Trophoblast cell (in vitro differentiated cells and primary cell): ENCODE results near the gene TMEM242.
"Not testable (repeated sequence)": the region's sequence is repeated elsewhere in the genome, so short reads cannot be mapped to it uniquely, and the experiment has no call there.

Experiments used
- DNase-seq, 2 donors: peaks; one replicate each; pipeline ENCODE4 v3.0.0-alpha.2; 2016
- H2AFZ ChIP-seq: 2 replicates; pipeline ENCODE4 v1.6.1; 2013; ENCODE audit warnings: low read length, moderate library complexity, mild to moderate bottlenecking; ENCODE audit not compliant: insufficient read depth, poor library complexity
- H2AK5ac ChIP-seq: 2 replicates; pipeline ENCODE4 v1.6.1; 2013; ENCODE audit warnings: mild to moderate bottlenecking, low read length
- H2BK120ac ChIP-seq: 2 replicates; pipeline ENCODE4 v1.6.1; 2013; ENCODE audit warnings: low read length, mild to moderate bottlenecking, moderate library complexity; ENCODE audit not compliant: insufficient read depth, poor library complexity
- H2BK12ac ChIP-seq: 2 replicates; pipeline ENCODE4 v1.6.1; 2013; ENCODE audit warnings: mild to moderate bottlenecking, low read length, moderate library complexity
- H2BK5ac ChIP-seq: 2 replicates; pipeline ENCODE4 v1.6.1; 2013; ENCODE audit warnings: low read length, low read depth, moderate library complexity, mild to moderate bottlenecking; ENCODE audit not compliant: poor library complexity
- H3K14ac ChIP-seq: 2 replicates; pipeline ENCODE4 v1.6.1; 2013; ENCODE audit warnings: mild to moderate bottlenecking, low read length
- H3K18ac ChIP-seq: 2 replicates; pipeline ENCODE4 v1.6.1; 2013; ENCODE audit warnings: mild to moderate bottlenecking, low read length
- H3K23ac ChIP-seq: 2 replicates; pipeline ENCODE4 v1.6.1; 2013; ENCODE audit warnings: low read length
- H3K27ac ChIP-seq: 2 replicates; pipeline ENCODE4 v1.5.1; 2013; ENCODE audit warnings: low read depth, mild to moderate bottlenecking, inconsistent platforms, low read length, moderate library complexity
- H3K27me3 ChIP-seq: 2 replicates; pipeline ENCODE4 v1.6.1; 2013; ENCODE audit warnings: inconsistent platforms, mild to moderate bottlenecking, low read length, moderate library complexity; ENCODE audit not compliant: insufficient read depth
- H3K36me3 ChIP-seq, 2 experiments: 1 replicate in 1 of 2; 2 replicates in 1 of 2; pipeline ENCODE4 v1.6.1; 2013; ENCODE audit warnings: low read length in 2 of 2, mild to moderate bottlenecking in 2 of 2, moderate library complexity in 1 of 2; ENCODE audit not compliant: insufficient read depth in 2 of 2, control insufficient read depth in 1 of 2
- H3K4ac ChIP-seq: 2 replicates; pipeline ENCODE4 v1.6.1; 2013; ENCODE audit warnings: low read depth, mild to moderate bottlenecking, low read length, moderate library complexity
- H3K4me1 ChIP-seq, 2 experiments: 1 replicate in 1 of 2; 2 replicates in 1 of 2; pipeline ENCODE4 v1.6.1; 2013; ENCODE audit warnings: low read length in 2 of 2, mild to moderate bottlenecking in 2 of 2, moderate library complexity in 1 of 2; ENCODE audit not compliant: insufficient read depth in 2 of 2, control insufficient read depth in 1 of 2
- H3K4me2 ChIP-seq: 2 replicates; pipeline ENCODE4 v1.6.1; 2013; ENCODE audit warnings: inconsistent platforms, mild to moderate bottlenecking, low read length, moderate library complexity
- H3K4me3 ChIP-seq: 2 replicates; pipeline ENCODE4 v1.5.1; 2013; ENCODE audit warnings: mild to moderate bottlenecking, low read depth, low read length, inconsistent platforms
- H3K79me1 ChIP-seq: one replicate; pipeline ENCODE4 v1.6.1; 2013; ENCODE audit warnings: low read length
- H3K79me2 ChIP-seq: 2 replicates; pipeline ENCODE4 v1.6.1; 2013; ENCODE audit warnings: low read length, mild to moderate bottlenecking; ENCODE audit not compliant: control insufficient read depth, insufficient read depth, poor library complexity
- H3K9ac ChIP-seq: 2 replicates; pipeline ENCODE4 v1.6.1; 2013; ENCODE audit warnings: mild to moderate bottlenecking, low read length
- H3K9me3 ChIP-seq: 2 replicates; pipeline ENCODE4 v1.6.1; 2013; ENCODE audit warnings: low read depth, mild to moderate bottlenecking, control low read depth, inconsistent platforms, low read length; ENCODE audit not compliant: insufficient read depth
- H4K12ac ChIP-seq: 2 replicates; pipeline ENCODE4 v1.6.1; 2013; ENCODE audit warnings: low read depth, mild to moderate bottlenecking, low read length, moderate library complexity
- H4K8ac ChIP-seq: 2 replicates; pipeline ENCODE4 v1.6.1; 2013; ENCODE audit warnings: low read depth, mild to moderate bottlenecking, low read length, moderate library complexity
- H4K91ac ChIP-seq: one replicate; pipeline ENCODE4 v1.6.1; 2013; ENCODE audit warnings: low read depth, mild to moderate bottlenecking, low read length, moderate library complexity
- WGBS: extraction: QIAGEN DNeasy Blood & Tissue Kit; methylation state at CpG from one replicate; pipeline ENCODE4 v1.1.7; 2013; ENCODE audit warnings: missing lambda C conversion rate; ENCODE audit not compliant: insufficient read length, insufficient coverage; ENCODE audit errors: extremely low coverage; 5-methylcytosine and 5-hydroxymethylcytosine counted together

The TMEM242 gene

DNA sequence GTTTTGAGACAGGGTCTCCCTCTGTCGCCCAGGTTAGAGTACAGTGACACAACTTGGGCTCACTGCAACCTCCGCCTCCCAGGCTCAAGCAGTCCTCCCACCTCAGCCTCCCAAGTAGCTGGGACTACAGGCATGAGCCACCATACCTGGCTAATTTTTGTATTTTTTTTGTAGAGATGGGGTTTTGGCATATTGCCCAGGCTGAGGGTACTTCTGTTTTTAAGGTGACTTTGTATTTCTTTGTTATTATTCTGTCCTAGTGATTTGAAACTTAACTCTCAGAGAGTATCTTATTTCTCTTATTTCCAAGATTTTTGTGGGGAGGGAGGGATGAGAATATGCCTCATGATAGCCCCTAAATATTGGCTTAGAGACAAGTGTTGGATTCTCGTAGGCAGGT lies 14.0 kb upstream of the TMEM242 start:
- not testable (repeated sequence) for H3K4ac ChIP-seq, H2AK5ac ChIP-seq, H2AFZ ChIP-seq, H4K12ac ChIP-seq, H3K23ac ChIP-seq, H2BK12ac ChIP-seq, H4K91ac ChIP-seq, H3K79me2 ChIP-seq, H3K4me3 ChIP-seq, H3K36me3 ChIP-seq, H3K9ac ChIP-seq, H2BK5ac ChIP-seq, H3K9me3 ChIP-seq, H3K18ac ChIP-seq, H3K4me1 ChIP-seq, H3K27me3 ChIP-seq, H4K8ac ChIP-seq, DNase-seq, H3K27ac ChIP-seq, H3K14ac ChIP-seq, H3K4me2 ChIP-seq, H2BK120ac ChIP-seq, H3K79me1 ChIP-seq
- no CpG with 5 or more reads among the region's 3 CpGs for WGBS

DNA sequence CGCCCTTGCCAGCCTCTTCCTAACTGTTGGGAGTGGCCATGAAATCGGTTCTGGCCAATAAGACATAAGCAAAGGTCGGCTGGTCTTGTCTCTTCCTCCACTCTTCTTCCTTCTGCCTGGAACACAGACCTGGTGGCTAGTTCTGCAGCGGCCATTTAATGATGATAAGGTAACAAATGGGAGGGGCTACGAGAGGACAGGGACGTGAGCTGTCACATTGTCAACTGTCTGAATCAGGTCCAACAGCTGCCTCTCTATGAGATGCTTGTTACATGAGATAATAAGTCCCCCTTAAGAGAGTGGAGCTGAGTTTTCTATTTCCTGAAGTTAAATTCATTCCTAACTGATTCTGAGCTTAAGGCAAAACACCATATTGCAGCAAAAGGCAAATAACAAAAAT lies 12.5 kb upstream of the TMEM242 start:
- H4K12ac ChIP-seq: no peak overlapping the region
- no peak overlapping the region for H3K4me2 ChIP-seq
- no peaks in the 10 kb centered on the region for H3K79me2 ChIP-seq
- no peak overlapping the region for H3K18ac ChIP-seq
- H2AK5ac ChIP-seq: no peak overlapping the region
- H3K36me3 ChIP-seq: no peaks in the 10 kb centered on the region
- DNase-seq: peak; percentile 66 to 85
- no peaks in the 10 kb centered on the region for H3K27me3 ChIP-seq
- no peak overlapping the region for H4K8ac ChIP-seq
- H3K9me3 ChIP-seq: no peaks in the 10 kb centered on the region
- H3K9ac ChIP-seq: no peak overlapping the region
- H2AFZ ChIP-seq: no peak overlapping the region
- H2BK12ac ChIP-seq: no peak overlapping the region
- no peaks in the 10 kb centered on the region for H3K4me1 ChIP-seq
- H3K4me3 ChIP-seq: no peak overlapping the region
- H3K79me1 ChIP-seq: no peaks in the 10 kb centered on the region
- no peak overlapping the region for H2BK120ac ChIP-seq
- no peak overlapping the region for H2BK5ac ChIP-seq
- no CpG with 5 or more reads among the region's 6 CpGs for WGBS
- no peak overlapping the region for H3K14ac ChIP-seq
- no peak overlapping the region for H3K23ac ChIP-seq
- no peak overlapping the region for H3K4ac ChIP-seq
- H3K27ac ChIP-seq: no peak overlapping the region
- no peak overlapping the region for H4K91ac ChIP-seq

DNA sequence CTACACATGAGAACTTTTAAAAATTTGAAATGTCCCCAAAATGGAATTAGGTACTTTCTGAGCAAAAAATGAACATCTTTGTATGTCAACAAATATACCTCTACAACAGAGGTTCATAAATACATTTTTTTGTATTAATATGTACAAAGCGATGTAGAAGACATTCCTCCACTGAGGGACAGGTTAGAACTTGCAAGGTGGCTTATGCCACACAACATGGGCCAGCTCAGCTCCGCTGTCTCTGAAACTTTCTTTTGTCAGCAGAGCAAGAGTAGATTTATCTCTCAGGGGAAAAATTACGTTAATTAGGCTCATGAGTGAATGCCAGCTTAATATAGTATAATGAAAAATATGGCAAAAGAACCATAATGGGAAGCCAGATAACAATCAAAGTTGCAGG lies 10.6 kb upstream of the TMEM242 start:
- H3K4me2 ChIP-seq: no peak overlapping the region
- H3K9ac ChIP-seq: no peak overlapping the region
- H3K79me1 ChIP-seq: peaks cover 3% of the 10 kb centered on the region
- no peak overlapping the region for H2BK12ac ChIP-seq
- DNase-seq: no peak
- H3K36me3 ChIP-seq: no peaks in the 10 kb centered on the region
- no peak overlapping the region for H2BK5ac ChIP-seq
- no peak overlapping the region for H3K14ac ChIP-seq
- WGBS: no CpG with 5 or more reads among the region's 3 CpGs
- no peaks in the 10 kb centered on the region for H3K9me3 ChIP-seq
- H3K79me2 ChIP-seq: no peaks in the 10 kb centered on the region
- H3K18ac ChIP-seq: no peak overlapping the region
- H4K12ac ChIP-seq: no peak overlapping the region
- no peak overlapping the region for H3K27ac ChIP-seq
- no peak overlapping the region for H4K91ac ChIP-seq
- peaks cover 3 to 7% of the 10 kb centered on the region in 2 experiments for H3K4me1 ChIP-seq
- no peaks in the 10 kb centered on the region for H3K27me3 ChIP-seq
- no peak overlapping the region for H2BK120ac ChIP-seq
- H4K8ac ChIP-seq: no peak overlapping the region
- no peak overlapping the region for H3K4ac ChIP-seq
- no peak overlapping the region for H3K4me3 ChIP-seq
- H3K23ac ChIP-seq: no peak overlapping the region
- H2AK5ac ChIP-seq: no peak overlapping the region
- no peak overlapping the region for H2AFZ ChIP-seq

DNA sequence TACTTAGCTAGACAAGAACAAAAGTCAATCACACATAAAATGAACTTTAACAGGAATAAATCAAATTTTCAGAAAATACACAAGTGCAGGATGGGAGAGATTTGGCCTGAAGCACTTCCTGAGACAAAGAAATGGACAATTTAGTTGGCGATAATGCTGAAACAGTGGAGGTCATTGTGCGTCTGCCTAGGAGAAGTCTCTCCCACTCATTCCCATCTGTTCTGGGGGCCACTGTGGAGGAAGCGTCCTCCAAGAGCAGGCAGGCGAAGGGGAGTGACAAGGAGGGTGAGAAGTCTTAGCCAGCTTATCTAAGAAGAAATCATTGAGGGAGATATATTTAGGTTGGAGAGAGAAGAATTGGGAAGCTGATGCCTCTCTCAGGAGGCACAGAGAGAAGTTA lies 10.2 kb upstream of the TMEM242 start:
- Histone ChIP-seq H3K4me3 (no peak overlapping the region), H3K4ac (no peak overlapping the region), H3K4me1 (peaks cover 3 to 7% of the 10 kb centered on the region in 2 experiments), H3K4me2 (no peak overlapping the region), H2BK5ac (no peak overlapping the region), H2BK120ac (no peak overlapping the region), H4K91ac (no peak overlapping the region), H4K8ac (no peak overlapping the region), H3K79me1 (peaks cover 3% of the 10 kb centered on the region), H3K9ac (no peak overlapping the region), H3K18ac (no peak overlapping the region), H3K27me3 (no peaks in the 10 kb centered on the region), H3K36me3 (no peaks in the 10 kb centered on the region), H2BK12ac (no peak overlapping the region), H2AK5ac (no peak overlapping the region), H3K79me2 (no peaks in the 10 kb centered on the region), H3K14ac (no peak overlapping the region), H4K12ac (peak overlapping the region; percentile 44), H3K27ac (no peak overlapping the region), H3K23ac (no peak overlapping the region), H2AFZ (no peak overlapping the region), H3K9me3 (no peaks in the 10 kb centered on the region)
- no CpG with 5 or more reads among the region's 4 CpGs for WGBS
- DNase-seq: no peak
